ENCODE data around the gene NFX1.
A peak's percentile ranks its signal among the peaks of the same experiment; 100 is the strongest.
"Not testable (repeated sequence)": the region's sequence is repeated elsewhere in the genome, so short reads cannot be mapped to it uniquely, and the experiment has no call there.

Gene NFX1

DNA sequence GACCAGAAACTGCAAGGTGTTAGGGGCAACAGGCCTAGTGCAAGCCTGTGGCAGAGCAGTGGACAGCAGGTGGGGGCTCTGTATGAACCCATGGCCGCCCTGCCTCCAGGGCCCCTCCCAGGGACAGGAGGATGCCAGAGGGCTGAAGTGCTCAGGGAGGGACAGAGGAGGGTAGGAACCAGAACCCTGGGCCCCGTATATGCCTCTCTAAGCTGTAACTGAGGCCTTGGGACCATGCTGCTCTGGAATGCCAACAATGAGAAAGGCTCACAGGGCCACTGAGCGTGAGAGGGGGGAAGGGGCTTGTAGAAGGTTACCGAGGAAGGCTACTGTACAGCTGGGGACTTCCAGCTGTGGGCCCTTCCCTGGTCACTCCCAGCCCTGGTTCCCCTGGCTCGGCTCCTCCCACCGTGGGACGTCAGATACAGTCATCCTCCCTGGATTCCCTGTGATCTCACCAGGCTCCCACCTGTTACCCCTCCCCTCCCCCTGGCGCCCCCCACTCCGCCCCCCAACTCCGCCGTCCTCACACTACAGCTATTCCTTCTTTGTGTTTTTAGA is 91.0 kb downstream of the NFX1 start:
- intact Hi-C loops (cut with DNase I), result no loop called here
- peak in 1 of 10 donors; percentile 44 for DNase-seq

GRCh38 chr9:33382397-33382796 is 92.1 kb downstream of the NFX1 start:
- intact Hi-C loops (cut with DNase I), result not testable (repeated sequence)
- peak in 1 of 10 donors; percentile 18 for DNase-seq

DNA sequence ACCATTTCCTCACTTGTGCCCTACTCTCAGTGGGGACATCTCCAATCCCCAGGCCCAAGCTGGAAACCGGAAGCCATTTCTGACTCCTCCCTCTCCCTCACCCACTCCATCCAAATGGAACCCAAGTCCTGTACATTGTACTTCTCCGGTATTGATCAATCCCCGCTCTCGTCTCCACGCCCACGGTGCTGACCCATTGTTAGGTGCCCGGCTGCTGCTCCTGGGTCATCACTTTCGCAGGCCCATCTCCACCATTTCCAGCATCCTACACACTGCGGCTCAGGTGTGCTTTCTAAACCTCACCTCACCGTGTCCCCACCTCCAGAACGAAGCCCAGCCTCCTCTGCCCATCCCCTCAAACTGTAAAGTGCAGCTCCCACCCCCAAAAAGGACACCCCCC is 93.1 kb downstream of the NFX1 start:
- DNase-seq; intact Hi-C loops (cut with DNase I): not testable (repeated sequence)

DNA sequence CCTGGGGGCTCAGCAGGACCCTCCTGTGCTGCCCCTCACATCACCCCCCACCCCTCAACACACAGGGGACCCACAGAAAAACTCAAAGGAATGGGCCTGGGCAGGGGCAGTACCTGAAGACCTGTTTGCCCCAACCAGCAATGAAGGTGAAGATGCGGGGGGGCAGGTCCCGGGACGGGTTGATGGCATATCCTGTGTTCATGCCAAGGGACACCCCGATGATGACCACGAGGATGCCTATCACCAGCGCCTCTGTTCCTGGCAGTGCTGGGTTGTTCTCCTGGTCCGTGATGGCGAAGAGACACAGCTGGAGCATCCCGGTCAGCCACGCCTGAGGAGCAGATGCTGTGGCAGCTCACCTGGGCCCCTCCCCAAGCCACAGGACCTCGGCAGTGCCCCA is 95.2 kb downstream of the NFX1 start:
- DNase-seq, result peak in 1 of 10 donors; percentile 42
- intact Hi-C loops (cut with DNase I), result not testable (repeated sequence)

- intact Hi-C loops (cut with DNase I), result not testable (repeated sequence)
- peak in 2 of 10 donors; percentile 45 to 54 for DNase-seq
These were observed 95.8 kb downstream of the NFX1 start for GRCh38 chr9:33385979-33386640.

DNA sequence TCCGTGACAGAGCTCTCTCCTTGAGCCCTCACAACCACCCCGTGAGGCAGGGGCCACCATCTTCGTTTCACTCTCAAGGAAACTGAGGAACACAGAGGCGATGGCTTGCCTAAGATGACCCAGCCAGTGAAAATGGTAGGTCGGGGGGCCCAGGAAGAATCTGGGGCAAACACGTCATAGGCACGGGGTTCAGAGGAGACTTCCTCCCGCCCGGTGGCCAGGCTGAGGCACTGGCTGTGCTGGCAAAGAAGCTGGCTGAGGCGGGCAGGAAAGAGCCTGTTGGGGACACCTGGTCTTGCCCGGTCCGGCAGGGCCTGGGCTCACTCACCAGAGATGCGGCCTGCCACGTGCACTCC is 96.3 kb downstream of the NFX1 start:
- peak in 1 of 10 donors; percentile 57 for DNase-seq
- intact Hi-C loops (cut with DNase I), result not testable (repeated sequence)

- DNase-seq, result peak in 1 of 10 donors; percentile 16
- intact Hi-C loops (cut with DNase I), result not testable (repeated sequence)
These were observed 96.7 kb downstream of the NFX1 start for GRCh38 chr9:33386998-33387397.

- peak in 2 of 10 donors; percentile 21 to 59 for DNase-seq
- intact Hi-C loops (cut with DNase I), result no loop called here
These were observed 98.0 kb downstream of the NFX1 start for GRCh38 chr9:33388110-33388994.

GRCh38 chr9:33391111-33391771 is 100.9 kb downstream of the NFX1 start:
- peak; percentile 38 to 94 (median 66) for DNase-seq
- intact Hi-C loops (cut with DNase I), result not testable (repeated sequence)

- DNase-seq; intact Hi-C loops (cut with DNase I): not testable (repeated sequence)
These were observed 102.3 kb downstream of the NFX1 start for GRCh38 chr9:33392591-33393021.

- intact Hi-C loops (cut with DNase I), result no loop called here
- DNase-seq, result peak in 1 of 10 donors; percentile 87
These were observed 103.3 kb downstream of the NFX1 start for GRCh38 chr9:33393581-33393980.

DNA sequence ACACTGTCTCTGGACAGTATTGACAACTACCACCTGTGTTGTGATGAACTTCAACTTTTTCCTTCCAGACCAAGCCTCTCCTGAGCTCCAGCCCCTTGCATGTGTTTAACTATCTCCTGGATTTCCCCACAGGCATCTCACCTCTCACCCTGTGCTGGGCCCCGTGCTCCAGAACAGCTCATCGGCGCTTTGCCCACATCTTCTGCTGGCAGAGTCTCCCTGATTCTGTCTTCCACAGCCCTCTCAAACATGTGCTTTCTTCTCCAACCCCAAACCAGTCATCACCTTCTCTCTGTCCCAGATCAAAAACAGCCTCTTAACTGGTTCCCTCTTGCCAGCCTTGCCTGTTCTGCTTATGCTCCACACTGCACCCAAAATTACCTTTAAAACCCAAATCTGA is 103.7 kb downstream of the NFX1 start:
- peak in 1 of 10 donors; percentile 12 for DNase-seq
- intact Hi-C loops (cut with DNase I), result not testable (repeated sequence)

DNA sequence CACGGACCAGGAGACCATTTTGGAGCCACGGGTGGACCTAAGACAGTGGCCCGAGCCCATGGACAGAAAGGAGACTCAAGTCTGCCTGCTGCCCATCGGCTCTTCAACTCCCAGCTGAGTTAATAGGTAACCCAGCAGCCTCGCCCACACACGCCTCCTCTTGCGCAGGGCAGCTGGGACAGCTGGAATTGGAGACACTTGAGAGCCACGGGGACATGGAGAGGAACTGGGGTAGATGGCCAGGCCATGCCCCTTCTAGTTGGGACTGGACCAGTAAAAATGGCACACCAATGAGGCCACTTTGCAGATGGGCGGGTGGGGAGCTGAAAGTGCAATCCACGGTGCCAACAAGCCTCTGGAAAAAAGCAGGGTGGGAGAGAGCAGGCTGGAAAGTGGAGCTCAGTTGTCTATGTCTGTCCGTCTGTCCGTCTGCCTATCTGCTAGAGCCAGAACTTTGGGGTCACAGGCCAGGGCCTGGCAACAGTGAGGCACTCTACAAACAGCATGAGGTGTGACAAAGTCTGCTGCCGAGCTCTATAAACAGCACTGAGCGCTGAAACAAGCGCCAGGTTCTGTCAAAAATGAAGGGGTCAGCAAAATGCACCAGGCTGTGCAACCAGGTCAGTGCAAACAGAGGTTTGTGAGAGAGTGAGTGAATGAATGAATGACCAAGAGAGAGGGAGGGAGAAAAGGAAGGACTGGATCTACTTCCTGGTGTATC is 105.0 kb downstream of the NFX1 start:
- intact Hi-C loops (cut with DNase I); DNase-seq: not testable (repeated sequence)

GRCh38 chr9:33397801-33398200 is 107.5 kb downstream of the NFX1 start:
- DNase-seq; intact Hi-C loops (cut with DNase I): not testable (repeated sequence)

- DNase-seq; intact Hi-C loops (cut with DNase I): not testable (repeated sequence)
These were observed 108.7 kb downstream of the NFX1 start for GRCh38 chr9:33399047-33399446.

- intact Hi-C loops (cut with DNase I); DNase-seq: not testable (repeated sequence)
These were observed 111.5 kb downstream of the NFX1 start for GRCh38 chr9:33401809-33402208.

DNA sequence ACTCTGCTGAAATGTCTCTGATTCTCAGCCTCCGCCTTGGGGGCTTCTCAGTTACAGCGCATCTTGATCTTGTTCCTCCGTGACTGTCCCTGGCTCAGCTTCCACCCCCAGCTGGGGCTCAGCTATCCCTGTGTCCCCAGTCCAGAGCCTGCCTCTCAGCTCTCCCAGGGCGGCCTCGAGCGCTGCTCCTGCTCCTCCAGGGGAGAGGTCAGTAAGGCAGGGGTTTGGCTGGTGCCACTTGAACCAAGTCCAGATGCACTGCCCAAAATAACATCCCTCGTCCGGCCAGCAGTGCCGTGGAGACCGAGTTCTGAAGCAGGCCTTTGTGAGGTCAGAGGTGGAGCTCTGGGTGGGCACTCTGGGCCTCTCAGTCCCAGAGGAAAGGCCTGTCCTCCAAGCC is 112.1 kb downstream of the NFX1 start, which contains the start of gene AQP7:
AQP7 (minus strand) TSS at position 198 of the 400 bp plus-strand sequence. CDS start 1,306 bp downstream, outside the sequence.
- intact Hi-C loops (cut with DNase I), result not testable (repeated sequence)
- DNase-seq, result peak in 1 of 10 donors; percentile 56

DNA sequence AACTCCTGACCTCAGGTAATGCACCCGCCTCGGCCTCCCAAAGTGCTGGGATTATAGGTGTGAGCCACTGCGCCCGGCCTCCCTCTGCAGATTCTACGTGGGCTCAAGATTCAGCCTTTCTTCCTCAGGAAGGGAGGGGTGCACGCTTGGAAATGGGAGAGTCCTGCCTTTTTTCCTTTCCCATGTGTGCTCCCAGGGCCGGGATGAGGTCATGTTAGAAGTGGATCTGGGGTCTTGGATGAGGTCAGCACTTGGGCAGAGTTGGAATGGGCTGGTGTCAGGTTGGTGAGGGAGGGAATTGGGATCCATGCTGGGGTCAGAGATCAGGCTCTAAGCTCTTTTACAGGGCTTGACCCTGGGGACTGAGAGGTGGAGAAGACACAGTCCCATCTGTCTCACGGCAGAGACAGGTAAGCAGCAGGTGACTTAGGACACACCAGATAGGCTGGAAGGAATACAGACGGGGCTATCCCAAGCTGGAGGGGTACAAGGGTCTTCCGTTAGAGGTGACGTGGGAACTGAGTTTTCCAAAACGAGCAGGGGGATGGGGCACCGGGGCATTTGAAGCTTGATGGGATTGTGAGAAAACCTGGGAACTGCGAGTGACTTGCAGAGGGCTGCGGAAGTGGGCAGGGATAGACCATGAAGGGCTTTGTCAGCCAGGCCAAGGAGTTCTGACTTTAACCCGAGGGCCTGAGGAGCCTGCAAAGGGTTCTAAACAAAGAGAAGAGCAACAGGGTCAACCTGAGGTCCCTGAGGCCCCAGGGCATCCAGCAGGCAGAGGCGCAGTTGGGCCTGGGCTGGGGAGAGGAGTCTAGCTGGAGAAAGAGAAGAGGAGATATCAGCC is 113.8 kb downstream of the NFX1 start:
- intact Hi-C loops (cut with DNase I), result no loop called here
- peak in 1 of 10 donors; percentile 11 for DNase-seq

Data from posterior cingulate gyrus (tissue), 11 donors.